Thoracic aorta (tissue), 2 donors: ENCODE results near the gene TFF1. TPM values are rescaled to one million over a fixed set of nuclear protein-coding genes. Genes with fewer than 3 reads are reported as not detected.

ENCODE experiments used
- ATAC-seq: fragments of 150-250 bp; one replicate; pipeline ENCODE4 v1.8.0; 2017; ENCODE audit warnings: low read depth; ENCODE audit not compliant: insufficient number of reproducible peaks, low FRiP score
- DNase-seq: peaks from one replicate; pipeline ENCODE4 v3.0.0-alpha.2; 2020; ENCODE audit warnings: low spot score
- H3K27ac ChIP-seq, 2 donors: fragments of 200-600 bp; sonication (generic); 1 replicate in 1 of 2; 2 replicates in 1 of 2; pipeline ENCODE4 v1.5.1; 2016; ENCODE audit warnings: mild to moderate bottlenecking in 2 of 2, moderate library complexity in 2 of 2
- H3K27me3 ChIP-seq: fragments of 200-600 bp; sonication (generic); replicated peaks from 2 replicates; pipeline ENCODE4 v1.6.0; 2016; ENCODE audit warnings: mild to moderate bottlenecking; ENCODE audit not compliant: insufficient read depth
- H3K36me3 ChIP-seq: fragments of 200-600 bp; sonication (generic); one replicate; pipeline ENCODE4 v1.5.1; 2016
- H3K4me1 ChIP-seq, 2 donors: fragments of 200-600 bp; sonication (generic); 1 replicate in 1 of 2; 2 replicates in 1 of 2; pipeline versions ENCODE4 v1.5.1 to v1.6.0; 2016; ENCODE audit warnings: low read depth in 2 of 2, mild to moderate bottlenecking in 1 of 2; ENCODE audit not compliant: control insufficient read depth in 1 of 2
- H3K4me3 ChIP-seq: fragments of 200-600 bp; sonication (generic); 2 replicates; pipeline ENCODE4 v1.5.1; 2016; ENCODE audit warnings: mild to moderate bottlenecking
- H3K9me3 ChIP-seq: fragments of 200-600 bp; sonication (generic); 2 replicates; pipeline ENCODE4 v1.5.1; 2016
- CTCF ChIP-seq: fragments of 200-600 bp; sonication (generic); IDR thresholded peaks from one replicate; pipeline ENCODE4 v1.5.1; 2019; ENCODE audit warnings: antibody characterized with exemption
- total RNA-seq, 2 donors: library from RNA; depleted of rRNA; stranded (reverse); fragments of >200 nt; gene quantifications; one replicate each; pipeline versions ENCODE4 v1.1.0 to v1.2.3, GENCODE V29; 2016

Gene TFF1
- total RNA-seq, 2 donors from 2014 or later = 85.8 TPM; not detected in 1

- Histone ChIP-seq H3K27me3 (no peaks in the 10 kb centered on the region), H3K4me1 (no peaks in the 10 kb centered on the region), H3K4me3 (no peak overlapping the region), H3K9me3 (no peaks in the 10 kb centered on the region), H3K27ac (no peak overlapping the region), H3K36me3 (no peaks in the 10 kb centered on the region)
- no peak for TF ChIP-seq CTCF
- no peak for DNase-seq
- no peak for ATAC-seq
These were observed 1.2 kb upstream of the TFF1 start for GRCh38 chr21:42367367-42368165.

GRCh38 chr21:42365770-42366169, 565 bp downstream of the TFF1 start:
- H3K27me3 ChIP-seq = no peaks in the 10 kb centered on the region
- no peaks in the 10 kb centered on the region for H3K36me3 ChIP-seq
- no peaks in the 10 kb centered on the region for H3K9me3 ChIP-seq
- H3K27ac ChIP-seq = no peak overlapping the region
- no peaks in the 10 kb centered on the region for H3K4me1 ChIP-seq
- no peak for DNase-seq
- H3K4me3 ChIP-seq = no peak overlapping the region
- no peak for TF ChIP-seq CTCF
- no peak for ATAC-seq

GRCh38 chr21:42364304-42364865, 1.9 kb downstream of the TFF1 start:
- TF ChIP-seq CTCF = no peak
- Histone ChIP-seq H3K4me1 (no peaks in the 10 kb centered on the region), H3K27me3 (no peaks in the 10 kb centered on the region), H3K36me3 (no peaks in the 10 kb centered on the region), H3K4me3 (no peak overlapping the region), H3K9me3 (no peaks in the 10 kb centered on the region), H3K27ac (no peak overlapping the region)
- ATAC-seq = no peak
- DNase-seq = no peak

GRCh38 chr21:42363312-42363711, 3.0 kb downstream of the TFF1 start:
- no peak for TF ChIP-seq CTCF
- no peaks in the 10 kb centered on the region for H3K4me1 ChIP-seq
- no peak for DNase-seq
- no peak for ATAC-seq
- H3K4me3 ChIP-seq = no peak overlapping the region
- no peaks in the 10 kb centered on the region for H3K9me3 ChIP-seq
- no peaks in the 10 kb centered on the region for H3K27me3 ChIP-seq
- H3K36me3 ChIP-seq = no peaks in the 10 kb centered on the region
- no peak overlapping the region for H3K27ac ChIP-seq

- Histone ChIP-seq H3K36me3 (no peaks in the 10 kb centered on the region), H3K27ac (no peak overlapping the region), H3K4me1 (no peaks in the 10 kb centered on the region), H3K9me3 (no peaks in the 10 kb centered on the region), H3K27me3 (no peaks in the 10 kb centered on the region), H3K4me3 (no peak overlapping the region)
- no peak for TF ChIP-seq CTCF
- ATAC-seq (no peak), DNase-seq (no peak)
These were observed 3.6 kb downstream of the TFF1 start for GRCh38 chr21:42362700-42363099.
